ENCODE data around the gene PNLDC1. TPM values are rescaled to one million over a fixed set of nuclear protein-coding genes. Genes with fewer than 3 reads are reported as not detected.

Gene PNLDC1
- total RNA-seq, 3 donors from 2014 or later: 0.29 to 0.66 TPM; not detected in 1

GRCh38 chr6:159832946-159833345, 32.9 kb downstream of the PNLDC1 start:
- no peaks in the 10 kb centered on the region for H3K9me3 ChIP-seq
- intact Hi-C loops (cut with DNase I; ENCODE audit: low total_unique reads): loop anchor here (5.0 kb wide), 1 partner anchor 1014 kb away; no protein-coding TSS in a partner anchor
- no peak overlapping the region for H3K4me3 ChIP-seq
- H3K36me3 ChIP-seq: no peaks in the 10 kb centered on the region
- H3K4me1 ChIP-seq: no peaks in the 10 kb centered on the region
- peaks cover 0 to 2% of the 10 kb centered on the region in 2 donors for H3K27me3 ChIP-seq
- no peak for DNase-seq (ENCODE audit: low spot score in 2 of 2)
- TF ChIP-seq, protein P1, sequence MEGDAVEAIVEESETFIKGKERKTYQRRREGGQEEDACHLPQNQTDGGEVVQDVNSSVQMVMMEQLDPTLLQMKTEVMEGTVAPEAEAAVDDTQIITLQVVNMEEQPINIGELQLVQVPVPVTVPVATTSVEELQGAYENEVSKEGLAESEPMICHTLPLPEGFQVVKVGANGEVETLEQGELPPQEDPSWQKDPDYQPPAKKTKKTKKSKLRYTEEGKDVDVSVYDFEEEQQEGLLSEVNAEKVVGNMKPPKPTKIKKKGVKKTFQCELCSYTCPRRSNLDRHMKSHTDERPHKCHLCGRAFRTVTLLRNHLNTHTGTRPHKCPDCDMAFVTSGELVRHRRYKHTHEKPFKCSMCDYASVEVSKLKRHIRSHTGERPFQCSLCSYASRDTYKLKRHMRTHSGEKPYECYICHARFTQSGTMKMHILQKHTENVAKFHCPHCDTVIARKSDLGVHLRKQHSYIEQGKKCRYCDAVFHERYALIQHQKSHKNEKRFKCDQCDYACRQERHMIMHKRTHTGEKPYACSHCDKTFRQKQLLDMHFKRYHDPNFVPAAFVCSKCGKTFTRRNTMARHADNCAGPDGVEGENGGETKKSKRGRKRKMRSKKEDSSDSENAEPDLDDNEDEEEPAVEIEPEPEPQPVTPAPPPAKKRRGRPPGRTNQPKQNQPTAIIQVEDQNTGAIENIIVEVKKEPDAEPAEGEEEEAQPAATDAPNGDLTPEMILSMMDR (IDR thresholded peaks at IDR 0.05): no peak
- no peak for TF ChIP-seq POLR2AphosphoS5 (IDR thresholded peaks at IDR 0.05)
- TF ChIP-seq POLR2A (IDR thresholded peaks at IDR 0.05): no peak
- no peak overlapping the region for H3K27ac ChIP-seq

DNA sequence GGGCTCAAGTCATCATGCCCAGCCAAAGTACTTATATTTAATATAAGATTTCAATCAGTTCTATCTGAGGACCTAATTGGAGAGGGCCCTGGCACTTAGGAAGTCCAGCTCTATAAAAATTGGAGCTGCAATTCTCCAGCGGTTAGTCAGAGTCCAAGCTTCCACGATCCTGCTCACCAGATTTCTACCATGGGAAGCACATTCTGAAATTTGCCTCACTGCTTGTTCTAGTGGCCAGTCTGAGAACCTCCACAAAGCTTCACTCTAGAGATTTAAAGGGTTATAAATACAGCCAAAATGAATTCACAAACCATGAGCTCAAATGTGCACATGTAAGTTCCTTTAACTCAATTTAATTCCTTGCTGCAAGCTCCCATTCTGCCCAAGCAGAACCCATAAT, 33.5 kb downstream of the PNLDC1 start:
- H3K27ac ChIP-seq: no peak overlapping the region
- H3K9me3 ChIP-seq: no peaks in the 10 kb centered on the region
- H3K4me1 ChIP-seq: no peaks in the 10 kb centered on the region
- H3K4me3 ChIP-seq: no peak overlapping the region
- intact Hi-C loops (cut with DNase I; ENCODE audit: low total_unique reads): loop anchor here (5.0 kb wide), 1 partner anchor 1014 kb away; no protein-coding TSS in a partner anchor
- H3K27me3 ChIP-seq: peaks cover 0 to 2% of the 10 kb centered on the region in 2 donors
- DNase-seq (ENCODE audit: low spot score in 2 of 2): no peak
- H3K36me3 ChIP-seq: no peaks in the 10 kb centered on the region
- no peak for TF ChIP-seq POLR2A (IDR thresholded peaks at IDR 0.05)
- no peak for TF ChIP-seq POLR2AphosphoS5 (IDR thresholded peaks at IDR 0.05)
- TF ChIP-seq, protein P1 (IDR thresholded peaks at IDR 0.05): no peak

DNA sequence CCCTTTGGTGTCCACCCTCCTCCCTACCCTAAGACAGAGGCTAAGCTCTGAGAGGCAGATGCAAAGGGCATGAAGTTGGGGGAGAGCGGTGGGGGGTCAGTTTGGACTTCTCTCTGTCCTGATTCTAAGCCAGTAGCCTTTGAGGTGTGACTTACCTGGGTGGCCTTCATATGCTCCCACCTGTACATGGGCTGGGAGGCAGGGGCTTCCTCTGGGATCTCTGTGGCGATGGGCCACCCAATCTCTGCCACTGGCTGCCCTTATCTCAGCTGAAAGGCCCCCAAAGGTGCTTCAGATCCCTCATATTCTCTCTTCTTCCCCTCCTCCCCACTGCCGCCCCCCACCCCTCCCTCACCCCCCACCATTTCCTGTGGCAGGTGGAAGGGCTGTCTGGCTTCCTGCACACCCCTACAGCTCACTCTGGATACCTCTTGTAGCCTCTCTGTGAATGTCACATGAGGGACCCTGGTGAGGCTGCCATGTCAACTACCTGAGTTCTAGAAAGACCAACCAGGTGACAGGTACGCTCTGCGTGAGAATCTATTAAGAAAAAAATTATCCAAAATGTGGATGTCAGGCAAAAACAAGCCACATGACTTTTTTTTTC, 34.0 kb downstream of the PNLDC1 start:
- Histone ChIP-seq H3K9me3 (no peaks in the 10 kb centered on the region), H3K4me1 (no peaks in the 10 kb centered on the region), H3K36me3 (no peaks in the 10 kb centered on the region), H3K27ac (no peak overlapping the region), H3K4me3 (no peak overlapping the region), H3K27me3 (peaks cover 0 to 2% of the 10 kb centered on the region in 2 donors)
- intact Hi-C loops (cut with DNase I; ENCODE audit: low total_unique reads): loop anchor here (5.0 kb wide), 1 partner anchor 1013 kb away; no protein-coding TSS in a partner anchor
- DNase-seq (ENCODE audit: low spot score in 2 of 2): no peak
- TF ChIP-seq, protein P1 (IDR thresholded peaks at IDR 0.05): no peak
- TF ChIP-seq POLR2A (IDR thresholded peaks at IDR 0.05) (no peak), POLR2AphosphoS5 (IDR thresholded peaks at IDR 0.05) (no peak)

GRCh38 chr6:159836718-159837490, 36.8 kb downstream of the PNLDC1 start:
- H3K4me1 ChIP-seq: no peaks in the 10 kb centered on the region
- no peaks in the 10 kb centered on the region for H3K9me3 ChIP-seq
- H3K4me3 ChIP-seq: peak overlapping the region; percentile 10 to 45 (median 12)
- TF ChIP-seq POLR2AphosphoS5 (IDR thresholded peaks at IDR 0.05): no peak
- no peak for TF ChIP-seq POLR2A (IDR thresholded peaks at IDR 0.05)
- TF ChIP-seq, protein P1 (IDR thresholded peaks at IDR 0.05): no peak
- intact Hi-C loops (cut with DNase I; ENCODE audit: low total_unique reads): no loop called here
- no peaks in the 10 kb centered on the region for H3K36me3 ChIP-seq
- no peak for DNase-seq (ENCODE audit: low spot score in 2 of 2)
- H3K27me3 ChIP-seq: no peaks in the 10 kb centered on the region
- peak overlapping the region in 1 of 2 donors; percentile 66 for H3K27ac ChIP-seq

DNA sequence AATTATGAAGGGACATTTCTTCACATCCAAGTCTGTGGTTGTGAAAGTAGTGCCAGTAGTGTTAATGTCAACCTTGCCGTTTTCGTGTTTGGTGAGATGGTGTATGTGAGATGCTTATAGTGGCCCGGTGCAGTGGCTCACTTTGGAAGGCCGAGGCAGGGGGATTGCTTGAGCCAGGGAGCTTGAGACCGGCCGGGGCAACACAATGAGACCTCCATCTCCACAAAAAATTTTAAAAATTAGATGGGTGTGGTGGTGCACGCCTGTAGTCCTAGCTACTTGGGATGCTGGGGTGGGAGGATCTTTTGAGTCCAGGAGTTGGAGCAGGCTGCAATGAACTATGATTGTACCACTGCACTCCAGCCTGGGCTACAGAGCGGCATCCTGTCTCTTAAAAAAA, 37.4 kb downstream of the PNLDC1 start:
- no peak for DNase-seq (ENCODE audit: low spot score in 2 of 2)
- Histone ChIP-seq H3K36me3 (no peaks in the 10 kb centered on the region), H3K9me3 (no peaks in the 10 kb centered on the region), H3K4me1 (no peaks in the 10 kb centered on the region), H3K27ac (no peak overlapping the region), H3K4me3 (no peak overlapping the region), H3K27me3 (no peaks in the 10 kb centered on the region)
- TF ChIP-seq POLR2A (IDR thresholded peaks at IDR 0.05): no peak
- TF ChIP-seq, protein P1 (IDR thresholded peaks at IDR 0.05): no peak
- TF ChIP-seq POLR2AphosphoS5 (IDR thresholded peaks at IDR 0.05): no peak
- intact Hi-C loops (cut with DNase I; ENCODE audit: low total_unique reads): no loop called here
